ENCODE results near the gene KCNN3.

KCNN3 gene

GRCh38 chr1:154748405-154748775, 121.7 kb downstream of the KCNN3 start:
- no peak for DNase-seq (ENCODE audit: low spot score)

GRCh38 chr1:154747740-154748404, 122.2 kb downstream of the KCNN3 start:
- no peak for DNase-seq (ENCODE audit: low spot score)

GRCh38 chr1:154747380-154747739, 122.7 kb downstream of the KCNN3 start:
- DNase-seq (ENCODE audit: low spot score) = no peak

GRCh38 chr1:154746622-154747299, 123.3 kb downstream of the KCNN3 start:
- DNase-seq (ENCODE audit: low spot score) = no peak

GRCh38 chr1:154745750-154746425, 124.2 kb downstream of the KCNN3 start:
- no peak for DNase-seq (ENCODE audit: low spot score)

GRCh38 chr1:154745286-154745731, 124.8 kb downstream of the KCNN3 start:
- no peak for DNase-seq (ENCODE audit: low spot score)

GRCh38 chr1:154744352-154745035, 125.6 kb downstream of the KCNN3 start:
- DNase-seq (ENCODE audit: low spot score) = no peak

- DNase-seq (ENCODE audit: low spot score) = no peak
Observed at GRCh38 chr1:154743526-154744036, 126.5 kb downstream of the KCNN3 start.

GRCh38 chr1:154742606-154743005, 127.5 kb downstream of the KCNN3 start:
- no peak for DNase-seq (ENCODE audit: low spot score)

GRCh38 chr1:154741741-154742495, 128.2 kb downstream of the KCNN3 start:
- no peak for DNase-seq (ENCODE audit: low spot score)

GRCh38 chr1:154741327-154741726, 128.8 kb downstream of the KCNN3 start:
- no peak for DNase-seq (ENCODE audit: low spot score)

GRCh38 chr1:154739654-154740053, 130.4 kb downstream of the KCNN3 start:
- DNase-seq (ENCODE audit: low spot score) = no peak

GRCh38 chr1:154736841-154737240, 133.2 kb downstream of the KCNN3 start:
- DNase-seq (ENCODE audit: low spot score) = no peak

- DNase-seq (ENCODE audit: low spot score) = no peak
Observed at GRCh38 chr1:154735804-154736168, 134.3 kb downstream of the KCNN3 start.

- DNase-seq (ENCODE audit: low spot score) = no peak
Observed at GRCh38 chr1:154735061-154735803, 134.8 kb downstream of the KCNN3 start.

GRCh38 chr1:154733621-154734020, 136.5 kb downstream of the KCNN3 start:
- DNase-seq (ENCODE audit: low spot score) = no peak

- DNase-seq (ENCODE audit: low spot score) = no peak
Observed at GRCh38 chr1:154730986-154731489, 139.0 kb downstream of the KCNN3 start.

- no peak for DNase-seq (ENCODE audit: low spot score)
Observed at GRCh38 chr1:154730259-154730658, 139.8 kb downstream of the KCNN3 start.

GRCh38 chr1:154729577-154729976, 140.5 kb downstream of the KCNN3 start:
- no peak for DNase-seq (ENCODE audit: low spot score)

- no peak for DNase-seq (ENCODE audit: low spot score)
Observed at GRCh38 chr1:154729031-154729442, 141.0 kb downstream of the KCNN3 start.
